Measurements from ENCODE around the gene COX19.
"Not testable (repeated sequence)": the region's sequence is repeated elsewhere in the genome, so short reads cannot be mapped to it uniquely, and the experiment has no call there.

COX19 gene

GRCh38 chr7:944744-945143 lies 30.6 kb downstream of the COX19 start:
- DNase-seq (ENCODE audit: low spot score) = no peak

- not testable (repeated sequence) for DNase-seq (ENCODE audit: low spot score)
Observed at GRCh38 chr7:943793-944192, 31.6 kb downstream of the COX19 start.

DNA sequence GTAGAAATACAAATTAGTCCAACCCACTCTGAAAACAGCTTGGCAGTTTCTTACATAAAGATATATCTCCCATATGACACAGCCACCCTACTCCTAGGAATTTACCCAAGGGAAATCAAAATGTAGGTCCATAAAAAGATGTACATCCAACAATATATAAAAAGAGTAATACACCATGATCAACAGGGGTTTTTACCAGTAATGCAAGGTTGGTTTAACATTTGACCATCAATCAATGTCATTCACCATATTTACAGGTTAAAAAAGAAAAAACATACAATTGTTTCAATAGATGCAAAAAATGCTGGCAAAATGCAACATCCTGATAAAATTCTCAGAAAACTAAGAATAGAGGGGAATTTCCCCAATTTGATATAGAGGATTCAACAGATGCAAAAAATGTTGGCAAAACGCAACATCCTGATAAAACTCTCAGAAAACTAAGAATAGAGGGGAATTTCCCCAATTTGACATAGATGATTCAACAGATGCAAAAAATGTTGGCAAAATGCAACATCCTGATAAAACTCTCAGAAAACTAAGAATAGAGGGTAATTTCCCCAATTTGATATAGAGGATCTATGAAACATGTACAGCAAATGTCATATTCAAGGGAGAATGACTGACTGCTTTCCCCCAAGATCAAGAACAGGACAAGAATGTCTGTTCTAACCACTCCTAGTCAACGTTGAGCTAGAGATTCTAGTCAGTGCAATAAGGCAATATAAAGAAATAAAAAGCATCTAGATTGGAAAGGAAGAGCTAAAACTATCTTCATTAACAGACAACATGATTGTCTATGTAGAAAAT lies 34.5 kb downstream of the COX19 start:
- no peak for DNase-seq (ENCODE audit: low spot score)

DNA sequence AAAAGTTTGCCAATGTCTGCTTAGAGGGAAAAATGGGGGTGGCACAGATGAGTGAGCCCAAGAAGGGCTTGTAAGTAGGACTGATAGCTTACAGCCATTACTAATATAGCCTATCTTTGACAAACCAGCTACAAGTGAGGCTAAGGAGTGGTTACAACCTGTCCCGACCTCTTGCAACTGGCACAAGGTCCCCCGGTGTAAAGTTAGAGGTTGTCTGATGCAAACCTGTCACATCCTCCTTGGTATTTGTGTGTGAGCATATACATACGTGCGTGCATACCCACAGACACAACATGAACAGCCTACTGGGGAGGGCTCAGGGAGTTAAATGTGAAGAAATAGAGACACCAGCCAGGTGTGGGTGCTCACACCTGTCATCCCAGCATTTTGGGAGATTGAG lies 35.5 kb downstream of the COX19 start:
- no peak for DNase-seq (ENCODE audit: low spot score)

DNA sequence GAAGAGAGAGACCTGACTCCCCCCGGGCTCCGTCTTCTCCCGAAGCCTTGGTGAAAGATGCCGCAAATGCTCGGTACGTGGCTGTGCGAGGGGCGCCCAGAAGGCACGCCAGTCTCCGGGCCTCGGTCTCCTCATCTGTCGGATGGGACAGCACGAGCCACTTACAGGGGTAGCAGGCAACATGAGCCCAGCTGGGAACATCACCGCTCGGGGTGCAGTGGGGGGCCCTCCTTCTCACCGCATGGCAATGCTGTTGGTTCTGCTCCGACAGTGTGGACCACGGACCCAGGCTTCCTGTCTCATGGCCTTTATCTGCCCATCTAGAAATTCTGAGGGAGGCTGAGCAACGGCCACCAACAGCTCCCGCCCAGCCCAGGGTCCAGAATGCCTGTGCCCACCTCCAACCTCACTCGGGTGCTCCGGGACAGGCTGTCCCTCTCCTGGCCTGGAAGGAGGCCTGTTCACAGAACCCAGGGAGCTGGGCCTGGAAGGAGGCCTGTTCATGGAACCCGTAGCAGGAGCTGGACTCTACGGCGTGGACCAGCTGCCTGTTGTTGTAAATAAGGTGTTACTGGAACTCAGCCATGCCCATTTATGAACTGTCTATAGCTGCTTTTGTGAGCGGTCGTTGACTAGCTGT lies 36.7 kb downstream of the COX19 start:
- no peak for DNase-seq (ENCODE audit: low spot score)

DNA sequence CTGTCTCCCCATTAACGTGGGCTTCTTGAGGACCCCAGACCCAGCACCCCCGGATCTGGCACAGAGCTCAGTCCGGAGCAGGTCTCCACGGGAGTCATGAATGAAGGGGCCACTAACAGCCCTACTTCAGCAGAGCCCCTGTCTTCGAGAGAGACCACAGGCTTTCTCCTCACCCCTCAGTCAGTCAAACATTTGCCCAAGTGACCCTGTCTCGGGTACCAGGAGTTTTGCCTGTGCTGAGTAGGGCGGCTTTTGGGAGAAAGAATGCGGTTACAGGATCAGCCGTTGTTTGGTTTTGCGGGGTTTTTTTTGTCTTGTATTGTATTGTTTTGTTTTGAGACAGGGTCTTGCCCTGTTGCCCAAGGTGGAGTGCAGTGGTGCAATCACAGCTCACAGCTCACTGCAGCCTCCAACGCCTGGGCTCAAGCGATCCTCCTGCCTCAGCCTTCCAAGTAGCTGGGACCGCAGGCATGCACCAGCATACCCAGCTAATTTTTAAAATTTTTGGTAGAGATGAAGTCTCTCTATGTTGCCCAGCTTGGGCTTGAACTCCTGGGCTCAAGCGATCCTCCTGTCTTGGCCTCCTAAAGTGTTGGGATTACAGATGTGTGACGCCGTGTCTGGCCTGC lies 37.4 kb downstream of the COX19 start:
- DNase-seq (ENCODE audit: low spot score) = no peak

- peak; percentile 28 for DNase-seq (ENCODE audit: low spot score)
Observed at GRCh38 chr7:936386-937054, 38.8 kb downstream of the COX19 start.

GRCh38 chr7:935874-936385 lies 39.4 kb downstream of the COX19 start:
- DNase-seq (ENCODE audit: low spot score) = no peak

GRCh38 chr7:935164-935873 lies 40.0 kb downstream of the COX19 start:
- DNase-seq (ENCODE audit: low spot score) = no peak

- no peak for DNase-seq (ENCODE audit: low spot score)
Observed at GRCh38 chr7:934469-935163, 40.7 kb downstream of the COX19 start.

DNA sequence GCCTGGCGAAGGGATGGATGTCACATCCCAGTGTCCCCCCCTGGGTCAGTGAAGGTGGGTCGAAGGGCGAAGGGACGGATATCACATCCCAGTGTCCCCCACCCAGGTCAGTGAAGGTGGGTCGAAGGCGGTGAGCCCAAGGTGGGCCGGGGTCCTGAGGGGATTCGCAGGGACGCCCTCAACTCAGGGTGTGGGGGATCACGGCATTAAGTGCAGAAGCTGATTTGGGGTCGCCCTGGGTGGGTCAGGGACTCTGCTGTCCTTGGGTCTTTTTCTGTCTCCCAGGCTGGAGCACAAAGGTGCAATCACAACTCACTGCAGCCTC lies 42.7 kb downstream of the COX19 start:
- DNase-seq (ENCODE audit: low spot score) = no peak

GRCh38 chr7:931871-932650 lies 43.3 kb downstream of the COX19 start:
- DNase-seq (ENCODE audit: low spot score) = no peak

DNA sequence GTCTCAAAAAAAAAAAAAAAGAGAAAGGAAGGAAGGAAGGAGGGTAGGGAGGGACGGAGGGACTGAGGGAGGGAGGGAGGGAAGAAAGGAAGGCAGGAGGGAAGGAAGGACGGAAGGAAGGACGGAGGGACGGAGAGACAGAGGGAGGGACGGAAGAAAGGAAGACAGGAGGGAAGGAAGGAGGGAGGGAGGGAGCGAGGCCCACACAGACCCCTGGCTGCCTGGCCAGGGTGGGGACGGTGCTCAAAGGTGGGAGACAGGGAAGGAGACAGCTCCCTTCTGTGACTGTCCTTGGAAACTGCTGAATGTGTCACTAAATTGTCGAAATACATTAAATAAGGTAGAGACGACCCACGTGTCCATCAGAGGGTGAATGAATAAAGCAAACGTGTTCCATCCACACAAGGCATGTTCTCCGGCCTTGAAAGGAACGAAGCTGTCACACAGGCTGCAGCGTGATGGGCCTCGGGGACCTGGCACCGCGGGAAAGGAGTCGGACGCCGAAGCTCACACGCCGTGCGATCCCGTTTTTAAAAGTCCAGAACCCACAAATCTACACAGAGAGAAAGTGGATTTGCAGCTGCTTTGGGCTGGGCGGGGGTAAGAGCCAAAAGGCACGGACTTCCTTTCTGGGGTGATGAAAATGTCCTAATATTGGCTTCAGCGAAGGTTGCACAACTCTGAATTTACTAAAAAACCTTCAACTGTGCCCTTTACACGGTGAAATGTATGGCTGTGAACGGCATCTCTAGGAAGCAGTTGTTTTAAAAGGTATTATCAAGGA lies 44.2 kb downstream of the COX19 start:
- no peak for DNase-seq (ENCODE audit: low spot score)

GRCh38 chr7:929311-929711 lies 46.0 kb downstream of the COX19 start:
- no peak for DNase-seq (ENCODE audit: low spot score)

DNA sequence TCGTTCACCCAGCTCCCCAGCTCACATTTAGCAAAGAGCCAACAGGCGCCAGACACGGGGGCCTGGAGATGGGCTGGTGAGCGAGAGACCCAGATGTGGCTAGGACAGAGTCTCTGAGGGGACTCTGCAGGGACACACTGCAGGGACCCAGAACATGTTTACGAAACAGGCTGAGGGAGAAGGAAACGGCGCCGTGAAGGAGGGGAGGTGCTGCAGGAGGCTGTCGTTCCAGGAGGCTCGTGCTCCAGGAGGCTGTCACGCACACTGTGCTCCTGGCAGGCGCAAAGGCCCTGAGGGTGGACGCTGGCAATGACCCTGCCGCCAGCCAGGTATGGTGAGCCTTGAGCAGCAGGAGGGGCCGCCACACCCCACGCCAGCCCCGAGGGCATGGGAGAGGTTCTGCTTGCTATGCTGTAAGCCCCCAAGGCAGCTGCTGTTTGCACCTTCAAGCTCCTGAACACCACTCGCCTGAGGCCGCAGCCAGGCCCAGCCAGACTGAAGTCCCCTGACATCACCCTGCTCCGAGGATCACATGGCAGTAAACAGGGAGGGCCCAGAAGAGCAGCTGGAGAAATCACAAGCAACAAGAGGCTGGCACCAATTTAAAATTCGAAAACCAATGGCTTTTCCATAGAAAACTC lies 48.2 kb downstream of the COX19 start:
- DNase-seq (ENCODE audit: low spot score) = no peak

DNA sequence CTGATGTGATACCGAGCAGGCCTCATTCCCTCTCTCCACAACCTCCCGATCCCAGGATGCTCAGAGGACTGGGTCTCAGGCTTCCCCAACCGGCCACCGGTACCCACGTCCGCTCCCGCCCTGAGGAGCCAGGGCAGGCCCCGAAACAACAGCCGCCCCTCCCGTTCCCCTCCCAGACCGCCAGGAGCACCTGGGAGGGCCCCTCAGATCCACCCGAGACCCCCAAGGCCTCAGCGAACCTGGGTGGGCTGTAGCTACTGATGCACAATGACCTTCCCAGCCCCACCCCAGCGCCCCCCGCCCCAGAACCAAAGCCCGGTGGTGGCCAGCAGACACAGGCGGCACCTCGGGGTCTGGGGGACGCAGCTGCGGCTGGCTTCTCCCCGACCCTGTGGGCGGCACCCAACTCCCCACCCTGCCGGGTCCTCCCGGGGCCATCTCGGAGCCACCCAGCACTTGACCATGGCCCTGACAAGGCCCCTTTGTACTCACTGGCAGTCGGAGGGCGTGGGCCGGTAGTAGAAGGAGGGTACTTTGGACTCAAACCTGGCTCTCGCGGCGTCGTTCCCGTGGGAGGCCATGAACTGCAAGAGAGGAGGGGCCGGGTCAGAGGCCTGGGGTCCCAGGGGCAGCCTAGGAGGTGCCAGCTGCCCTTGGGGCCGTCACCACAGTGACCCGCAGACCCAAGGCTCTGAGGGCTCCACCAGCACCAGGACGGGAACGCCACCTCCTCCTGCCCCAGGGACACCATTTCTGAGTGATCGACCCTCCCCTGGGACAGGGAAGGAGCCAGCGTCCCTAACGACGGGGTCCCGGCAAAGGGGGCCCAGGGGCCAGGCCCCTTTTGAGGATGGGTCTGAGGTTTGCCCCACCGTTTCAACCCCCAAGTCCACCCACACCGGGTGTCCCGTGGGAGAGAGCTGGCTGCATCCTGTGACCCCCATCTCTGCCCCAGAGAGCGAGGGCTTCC lies 49.0 kb downstream of the COX19 start:
- no peak for DNase-seq (ENCODE audit: low spot score)

DNA sequence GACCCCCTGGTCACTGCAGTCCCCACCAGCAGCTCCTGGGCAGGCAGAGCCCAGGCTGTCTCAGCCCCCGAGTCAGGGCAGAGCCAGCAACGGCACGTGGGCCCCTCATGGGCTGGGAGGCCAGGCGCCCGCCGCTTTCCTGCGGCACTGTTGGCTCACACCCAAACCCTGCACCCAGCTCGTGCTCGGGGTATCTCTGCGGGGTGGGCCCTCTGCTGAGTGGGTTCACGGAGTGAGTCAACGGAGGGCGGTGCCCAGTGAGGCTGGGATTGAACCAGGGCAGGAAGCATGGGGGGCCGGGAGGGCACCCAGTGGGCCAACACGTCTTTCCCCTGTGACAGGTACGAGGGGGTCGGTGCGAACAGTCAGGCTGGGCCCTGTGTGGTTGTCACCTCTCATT lies 49.7 kb downstream of the COX19 start:
- no peak for DNase-seq (ENCODE audit: low spot score)
